B cell (primary cell): ENCODE measurements around the gene MRRF.

Experiments used
- CTCF ChIP-seq: fragments of 200-600 bp; IDR thresholded peaks from one replicate; pipeline ENCODE4 v1.8.0; 2022; ENCODE audit warnings: antibody characterized with exemption, mild to moderate bottlenecking
- EZH2 ChIP-seq: IDR thresholded peaks from 2 replicates; pipeline ENCODE4 v1.6.1; 2012; ENCODE audit warnings: borderline replicate concordance, low read depth, mild to moderate bottlenecking, moderate library complexity, low read length; ENCODE audit not compliant: insufficient read depth, poor library complexity, severe bottlenecking

GRCh38 chr9:122246666-122247065, 18.0 kb upstream of the MRRF start:
- no peak for TF ChIP-seq EZH2
- TF ChIP-seq CTCF = no peak
